Type B pancreatic cell (in vitro differentiated cells): ENCODE measurements around the gene NUB1. TPM values are rescaled to one million over a fixed set of nuclear protein-coding genes. Genes with fewer than 3 reads are reported as not detected.

ENCODE experiments used
- DNase-seq: peaks from one replicate; pipeline ENCODE4 v3.0.0; 2021; ENCODE audit warnings: mixed read lengths; ENCODE audit not compliant: unreplicated experiment; ENCODE audit errors: extremely low spot score
- H3K27ac Mint-ChIP-seq: 2 replicates; pipeline ENCODE4 v1.8.0; 2021; ENCODE audit warnings: mild to moderate bottlenecking, mixed read lengths
- H3K27me3 Mint-ChIP-seq: 2 replicates; pipeline ENCODE4 v1.8.0; 2021; ENCODE audit warnings: mixed read lengths
- H3K36me3 Mint-ChIP-seq: 2 replicates; pipeline ENCODE4 v1.8.0; 2021; ENCODE audit warnings: mixed read lengths
- H3K4me1 Mint-ChIP-seq: one replicate; pipeline ENCODE4 v1.8.0; 2021; ENCODE audit warnings: mixed read lengths; ENCODE audit not compliant: unreplicated experiment
- H3K4me3 Mint-ChIP-seq: 2 replicates; pipeline ENCODE4 v1.8.0; 2021; ENCODE audit warnings: mild to moderate bottlenecking, mixed read lengths
- H3K9me3 Mint-ChIP-seq: 2 replicates; pipeline ENCODE4 v1.8.0; 2021; ENCODE audit warnings: mixed read lengths
- CTCF ChIP-seq: fragments of 200-600 bp; sonication (generic); conservative IDR thresholded peaks from 2 replicates; pipeline ENCODE4 v1.5.0; 2021; ENCODE audit warnings: antibody characterized with exemption, mild to moderate bottlenecking
- total RNA-seq: library from RNA; stranded (reverse); gene quantifications from 2 replicates; pipeline ENCODE4 v1.2.1, GENCODE V29; 2021; ENCODE audit warnings: low replicate concordance

The NUB1 gene
- total RNA-seq, 1 donor from 2014 or later: 54.3 TPM

GRCh38 chr7:151381348-151382078 is 39.9 kb downstream of the NUB1 start:
- H3K4me1 Mint-ChIP-seq: peaks cover 6% of the 10 kb centered on the region
- DNase-seq: no peak
- peaks cover 15% of the 10 kb centered on the region for H3K27me3 Mint-ChIP-seq
- H3K4me3 Mint-ChIP-seq: no peak overlapping the region
- H3K9me3 Mint-ChIP-seq: no peaks in the 10 kb centered on the region
- no peak for TF ChIP-seq CTCF
- H3K27ac Mint-ChIP-seq: no peak overlapping the region
- peaks cover 13% of the 10 kb centered on the region for H3K36me3 Mint-ChIP-seq

DNA sequence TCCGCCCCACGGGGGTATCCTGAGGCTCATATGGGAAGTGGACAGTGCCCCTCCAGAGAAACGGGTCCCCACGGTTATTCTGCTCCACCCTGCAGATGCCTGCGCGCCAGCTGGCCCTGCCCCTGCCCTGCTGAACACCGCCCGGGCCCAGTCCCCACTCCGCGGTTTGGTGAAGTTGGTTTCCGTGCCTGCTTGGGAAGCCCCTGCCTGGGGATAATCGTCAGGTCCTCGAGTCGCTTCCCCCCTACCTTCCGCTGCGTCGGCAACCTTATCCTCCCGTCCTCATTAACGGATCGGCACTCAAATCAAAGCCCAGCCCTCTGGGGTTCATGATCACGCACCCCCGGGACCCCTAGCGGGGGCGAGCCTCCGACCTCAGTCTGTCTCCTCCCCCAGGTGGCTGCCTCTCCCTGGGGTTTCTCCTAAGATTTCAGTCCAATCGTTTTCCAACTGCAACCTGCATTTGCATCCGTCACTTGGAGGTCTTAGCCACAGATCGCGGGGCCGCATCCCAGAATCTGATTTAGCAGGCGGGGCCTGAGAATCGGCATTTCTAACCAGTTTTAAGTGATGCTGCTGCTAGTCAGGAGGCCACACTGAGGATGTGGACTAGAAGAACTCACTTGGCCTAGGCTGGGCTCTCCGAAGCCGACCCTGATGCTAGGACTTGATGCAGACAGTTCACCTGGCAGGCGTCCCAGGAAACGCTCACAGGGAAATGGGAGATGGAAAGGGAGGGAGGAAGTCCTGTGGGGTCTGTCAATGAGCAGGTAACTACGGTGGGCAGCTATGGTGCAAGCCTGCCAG is 40.7 kb downstream of the NUB1 start:
- TF ChIP-seq CTCF: no peak
- Mint-ChIP-seq H3K4me3 (no peak overlapping the region), H3K36me3 (peaks cover 13% of the 10 kb centered on the region), H3K27me3 (peaks cover 15% of the 10 kb centered on the region), H3K4me1 (peaks cover 10% of the 10 kb centered on the region), H3K9me3 (no peaks in the 10 kb centered on the region), H3K27ac (no peak overlapping the region)
- DNase-seq: no peak

GRCh38 chr7:151383638-151384351 is 42.2 kb downstream of the NUB1 start:
- Mint-ChIP-seq H3K9me3 (no peaks in the 10 kb centered on the region), H3K27ac (no peak overlapping the region), H3K4me3 (no peak overlapping the region), H3K27me3 (peaks cover 15% of the 10 kb centered on the region), H3K36me3 (peaks cover 13% of the 10 kb centered on the region), H3K4me1 (peaks cover 10% of the 10 kb centered on the region)
- DNase-seq: no peak
- no peak for TF ChIP-seq CTCF

- Mint-ChIP-seq H3K36me3 (peaks cover 7% of the 10 kb centered on the region), H3K9me3 (no peaks in the 10 kb centered on the region), H3K4me1 (peaks cover 10% of the 10 kb centered on the region), H3K27me3 (peaks cover 15% of the 10 kb centered on the region), H3K27ac (no peak overlapping the region), H3K4me3 (no peak overlapping the region)
- no peak for DNase-seq
- TF ChIP-seq CTCF: no peak
Measured at GRCh38 chr7:151384352-151384697, 42.7 kb downstream of the NUB1 start.

- Mint-ChIP-seq H3K4me3 (no peak overlapping the region), H3K4me1 (peaks cover 10% of the 10 kb centered on the region), H3K27ac (no peak overlapping the region), H3K9me3 (no peaks in the 10 kb centered on the region), H3K27me3 (peaks cover 15% of the 10 kb centered on the region), H3K36me3 (peaks cover 4% of the 10 kb centered on the region)
- no peak for TF ChIP-seq CTCF
- DNase-seq: no peak
Measured at GRCh38 chr7:151384776-151385625, 43.4 kb downstream of the NUB1 start.
